OCI-LY7 (cell line): ENCODE results near the gene THG1L. TPM values are rescaled to one million over a fixed set of nuclear protein-coding genes. Genes with fewer than 3 reads are reported as not detected.

Source experiments
- BruUV-seq: library from RNA; stranded (reverse); fragments of 400-500 nt; replicated peaks from 2 replicates; lab custom pipeline; 2021; lab: Mats Ljungman, UMichigan
- CTCF ChIA-PET: fragments of 300-600 bp; sonication (Branson Sonifier 250); formaldehyde crosslinking; loops from one replicate; lab custom pipeline; 2022; ENCODE audit warnings: antibody characterized with exemption; ENCODE audit not compliant: unreplicated experiment; lab: Charles Lee
- POLR2A ChIA-PET: fragments of 300-600 bp; sonication (Branson Sonifier 250); formaldehyde crosslinking; loops from one replicate; lab custom pipeline; 2022; ENCODE audit warnings: antibody characterized with exemption; lab: Charles Lee
- DNase-seq: peaks from one replicate; pipeline ENCODE4 v3.0.0-alpha.2; 2015; ENCODE audit warnings: low spot score
- H2AFZ ChIP-seq: fragments of 200-600 bp; sonication (generic), shearing (Covaris generic); 2 replicates; pipeline ENCODE4 v1.6.1; 2014; ENCODE audit warnings: mild to moderate bottlenecking, antibody characterized with exemption, low read length, moderate library complexity
- H3K27ac ChIP-seq: fragments of 200-600 bp; sonication (generic); 2 replicates; pipeline ENCODE4 v1.5.1; 2014; ENCODE audit warnings: mixed run types, low read depth, mild to moderate bottlenecking, moderate library complexity, low read length, inconsistent platforms; ENCODE audit not compliant: poor library complexity, severe bottlenecking
- H3K36me3 ChIP-seq: fragments of 200-600 bp; sonication (generic); 2 replicates; pipeline ENCODE4 v1.6.1; 2014; ENCODE audit warnings: mild to moderate bottlenecking, antibody characterized with exemption, low read length, moderate library complexity, mixed read lengths; ENCODE audit not compliant: insufficient read depth
- H3K4me1 ChIP-seq: fragments of 200-600 bp; sonication (generic); 2 replicates; pipeline ENCODE4 v1.5.1; 2014; ENCODE audit warnings: mild to moderate bottlenecking, low read length; ENCODE audit not compliant: insufficient read depth, poor library complexity, severe bottlenecking
- H3K4me2 ChIP-seq: fragments of 200-600 bp; sonication (generic); 2 replicates; pipeline ENCODE4 v1.6.1; 2014; ENCODE audit warnings: mild to moderate bottlenecking, low read length
- H3K4me3 ChIP-seq: fragments of 200-600 bp; sonication (generic); 2 replicates; pipeline ENCODE4 v1.5.1; 2014; ENCODE audit warnings: mild to moderate bottlenecking, low read depth, low read length; ENCODE audit not compliant: poor library complexity, severe bottlenecking
- H3K79me2 ChIP-seq: fragments of 200-600 bp; sonication (generic); 2 replicates; pipeline ENCODE4 v1.6.1; 2016; ENCODE audit warnings: low read depth, mild to moderate bottlenecking, low read length, moderate library complexity, mixed read lengths; ENCODE audit not compliant: insufficient read depth
- H3K9me2 ChIP-seq: fragments of 200-600 bp; sonication (generic); 2 replicates; pipeline ENCODE4 v1.6.1; 2016; ENCODE audit warnings: mild to moderate bottlenecking, low read length, mixed read lengths; ENCODE audit not compliant: insufficient read depth
- H3K9me3 ChIP-seq: fragments of 200-600 bp; sonication (generic); 2 replicates; pipeline ENCODE4 v1.6.1; 2014; ENCODE audit warnings: mild to moderate bottlenecking, mixed run types, low read length, mixed read lengths
- H4K20me1 ChIP-seq: fragments of 200-600 bp; sonication (generic); 2 replicates; pipeline ENCODE4 v1.6.1; 2014; ENCODE audit warnings: mild to moderate bottlenecking, antibody characterized with exemption, low read length, moderate library complexity, mixed read lengths; ENCODE audit not compliant: insufficient read depth
- EZH2phosphoT487 ChIP-seq: fragments of 200-600 bp; sonication (generic); IDR thresholded peaks from 2 replicates; pipeline ENCODE4 v1.6.1; 2018; ENCODE audit warnings: low read depth, borderline replicate concordance, mild to moderate bottlenecking, mixed run types, antibody characterized with exemption, low read length, moderate library complexity, mixed read lengths
- intact Hi-C: fragments of 100-400 bp; cut with micrococcal nuclease; formaldehyde crosslinking; loops from one replicate; pipeline ENCODE4 v1.10.0; 2022; ENCODE audit not compliant: unreplicated experiment
- total RNA-seq, 2 experiments: library from RNA; depleted of rRNA in 1 of 2; stranded (reverse); fragments of >200 nt in 1 of 2; shearing (Covaris generic) in 1 of 2; gene quantifications; 2 replicates each; pipeline ENCODE4 v1.2.3, GENCODE V29; 2014 to 2022
- TF ChIP-seq, protein P1 (sequence below): fragments of 200-600 bp; sonication (generic); conservative IDR thresholded peaks from 2 replicates; pipeline ENCODE4 v1.5.1; 2014; ENCODE audit warnings: mild to moderate bottlenecking, antibody characterized with exemption, low read length, moderate library complexity, mixed read lengths

The THG1L gene
- total RNA-seq, 2 experiments from 2014 or later = 18.5 to 20.7 TPM

- ChIA-PET CTCF (no interaction called here), POLR2A (no interaction called here)
- no peak for DNase-seq
- Histone ChIP-seq H3K27ac (no peak overlapping the region), H3K4me3 (no peak overlapping the region), H3K4me1 (peaks cover 12% of the 10 kb centered on the region), H3K79me2 (no peaks in the 10 kb centered on the region), H3K36me3 (peaks cover 25% of the 10 kb centered on the region; the same call in 1 of the 2 replicates), H3K9me2 (no peaks in the 10 kb centered on the region), H4K20me1 (peaks cover 6% of the 10 kb centered on the region; the same call in 1 of the 2 replicates), H3K4me2 (no peak overlapping the region), H2AFZ (no peak overlapping the region), H3K9me3 (no peaks in the 10 kb centered on the region)
- intact Hi-C loops = no loop called here
- BruUV-seq = no TSS peak
- TF ChIP-seq, protein P1, sequence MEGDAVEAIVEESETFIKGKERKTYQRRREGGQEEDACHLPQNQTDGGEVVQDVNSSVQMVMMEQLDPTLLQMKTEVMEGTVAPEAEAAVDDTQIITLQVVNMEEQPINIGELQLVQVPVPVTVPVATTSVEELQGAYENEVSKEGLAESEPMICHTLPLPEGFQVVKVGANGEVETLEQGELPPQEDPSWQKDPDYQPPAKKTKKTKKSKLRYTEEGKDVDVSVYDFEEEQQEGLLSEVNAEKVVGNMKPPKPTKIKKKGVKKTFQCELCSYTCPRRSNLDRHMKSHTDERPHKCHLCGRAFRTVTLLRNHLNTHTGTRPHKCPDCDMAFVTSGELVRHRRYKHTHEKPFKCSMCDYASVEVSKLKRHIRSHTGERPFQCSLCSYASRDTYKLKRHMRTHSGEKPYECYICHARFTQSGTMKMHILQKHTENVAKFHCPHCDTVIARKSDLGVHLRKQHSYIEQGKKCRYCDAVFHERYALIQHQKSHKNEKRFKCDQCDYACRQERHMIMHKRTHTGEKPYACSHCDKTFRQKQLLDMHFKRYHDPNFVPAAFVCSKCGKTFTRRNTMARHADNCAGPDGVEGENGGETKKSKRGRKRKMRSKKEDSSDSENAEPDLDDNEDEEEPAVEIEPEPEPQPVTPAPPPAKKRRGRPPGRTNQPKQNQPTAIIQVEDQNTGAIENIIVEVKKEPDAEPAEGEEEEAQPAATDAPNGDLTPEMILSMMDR = 0 out of 2 replicates have a peak, but pooled peaks have one; percentile 12
- TF ChIP-seq EZH2phosphoT487 = no peak
Observed at GRCh38 chr5:157748760-157749461, 17.7 kb downstream of the THG1L start.

DNA sequence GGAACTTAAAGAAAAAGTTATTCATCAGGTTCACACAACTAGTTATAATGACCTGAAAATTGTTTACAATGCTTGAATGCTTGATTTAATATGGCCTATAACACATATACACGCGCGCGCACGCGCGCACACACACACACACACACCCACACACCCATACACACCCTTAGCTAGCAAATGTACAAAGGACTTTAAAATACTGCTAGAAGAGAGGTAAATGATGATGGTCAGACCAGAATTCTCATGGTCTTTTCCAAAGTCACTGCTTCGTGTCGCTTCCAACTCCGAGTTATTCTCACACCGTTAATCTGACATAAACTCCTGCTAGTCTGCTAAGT lies 18.2 kb downstream of the THG1L start:
- Histone ChIP-seq H3K79me2 (no peaks in the 10 kb centered on the region), H3K9me3 (no peaks in the 10 kb centered on the region), H3K4me2 (no peak overlapping the region), H3K36me3 (peaks cover 28% of the 10 kb centered on the region; the same call in 1 of the 2 replicates), H4K20me1 (peaks cover 6% of the 10 kb centered on the region; the same call in 1 of the 2 replicates), H3K4me3 (no peak overlapping the region), H3K4me1 (peaks cover 12% of the 10 kb centered on the region), H3K27ac (no peak overlapping the region), H2AFZ (no peak overlapping the region), H3K9me2 (no peaks in the 10 kb centered on the region)
- no TSS peak for BruUV-seq
- DNase-seq = no peak
- intact Hi-C loops = no loop called here
- CTCF ChIA-PET = no interaction called here
- POLR2A ChIA-PET = no interaction called here
- no peak for TF ChIP-seq EZH2phosphoT487
- TF ChIP-seq, protein P1 = no peak

GRCh38 chr5:157750320-157750719 lies 19.1 kb downstream of the THG1L start:
- POLR2A ChIA-PET = interaction anchor here (1.2 kb wide), 1 partner anchor 199 kb away, joined by 3 read pairs; no protein-coding TSS in a partner anchor
- CTCF ChIA-PET = interaction anchor here (0.5 kb wide), 1 partner anchor 9 kb away, joined by 3 read pairs; no protein-coding TSS in a partner anchor
- Histone ChIP-seq H3K79me2 (no peaks in the 10 kb centered on the region), H3K4me2 (no peak overlapping the region), H3K4me1 (peaks cover 3% of the 10 kb centered on the region), H4K20me1 (peaks cover 6% of the 10 kb centered on the region; the same call in 1 of the 2 replicates), H3K27ac (no peak overlapping the region), H3K9me3 (no peaks in the 10 kb centered on the region), H2AFZ (no peak overlapping the region), H3K4me3 (no peak overlapping the region), H3K36me3 (peaks cover 36% of the 10 kb centered on the region), H3K9me2 (no peaks in the 10 kb centered on the region)
- intact Hi-C loops = no loop called here
- TF ChIP-seq, protein P1 = no peak
- no peak for TF ChIP-seq EZH2phosphoT487
- no peak for DNase-seq
- BruUV-seq = no TSS peak
